GM13976 (cell line): ENCODE data around the gene BCS1L.
"Not testable (repeated sequence)": the region's sequence is repeated elsewhere in the genome, so short reads cannot be mapped to it uniquely, and the experiment has no call there.

Source experiments
- DNase-seq: peaks from one replicate; pipeline ENCODE4 v3.0.0; 2012; ENCODE audit warnings: low spot score
- CTCF ChIP-seq: IDR thresholded peaks from 2 replicates; pipeline ENCODE4 v1.5.1; 2012; ENCODE audit warnings: borderline replicate concordance, mild to moderate bottlenecking; ENCODE audit not compliant: insufficient read depth; ENCODE audit errors: extremely low read depth, missing control alignments, control extremely low read depth
- in situ Hi-C: fragments of 300-500 bp; cut with MboI; formaldehyde crosslinking; loops from one replicate; pipeline ENCODE4 v1.12.0; 2022; ENCODE audit warnings: low sequenced_read_pairs, mixed read lengths, inconsistent platforms; ENCODE audit not compliant: unreplicated experiment

Gene BCS1L

DNA sequence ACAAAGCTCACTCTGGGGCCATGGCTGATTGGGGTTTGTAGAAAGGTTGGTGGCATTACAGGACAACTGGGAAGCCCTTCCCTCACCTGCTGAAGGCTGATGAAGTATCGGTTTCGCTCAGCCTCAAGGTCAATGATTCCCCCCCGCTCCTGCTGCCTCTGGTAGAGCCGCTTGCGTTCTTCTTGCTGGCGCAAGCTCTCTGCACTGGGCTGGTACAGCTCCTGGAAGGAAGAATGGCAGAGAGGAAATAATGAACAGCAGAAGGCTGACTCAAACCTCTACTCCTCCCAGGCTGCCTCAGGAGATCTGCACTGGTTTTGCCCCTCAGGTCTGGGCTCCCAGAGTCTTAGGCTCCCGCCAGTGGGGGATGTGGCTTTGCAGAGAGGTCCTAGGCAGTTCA lies 5.2 kb downstream of the BCS1L start:
- in situ Hi-C loops, result no loop called here
- DNase-seq, result no peak
- TF ChIP-seq CTCF, result no peak

DNA sequence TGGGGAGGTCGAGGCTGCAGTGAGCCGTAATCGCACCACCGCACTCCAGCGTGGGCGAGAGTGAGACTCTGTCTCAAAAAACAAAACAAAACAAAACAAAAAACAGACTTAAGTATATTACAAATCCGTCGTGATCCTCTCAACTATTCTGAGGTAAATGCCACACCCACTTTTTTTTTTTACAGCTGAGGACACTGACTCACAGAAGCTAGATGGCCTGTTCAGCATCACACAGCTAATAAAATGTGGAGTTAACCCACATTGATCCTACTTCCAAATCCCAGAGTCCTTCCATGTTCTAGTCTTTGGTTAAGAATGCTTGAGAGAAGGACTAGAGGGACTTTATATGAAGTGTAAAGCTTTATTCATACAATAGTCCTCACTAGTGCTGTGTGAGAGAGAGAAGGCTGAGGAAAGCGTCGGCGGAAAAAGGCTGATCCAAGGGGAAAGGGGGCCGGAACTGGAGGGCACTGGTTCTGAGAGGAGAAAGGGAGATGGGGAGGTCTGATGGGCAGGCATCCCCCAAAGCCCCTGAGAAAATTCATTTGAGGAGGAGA lies 11.7 kb downstream of the BCS1L start:
- in situ Hi-C loops, result no loop called here
- no peak for DNase-seq
- TF ChIP-seq CTCF, result no peak

- in situ Hi-C loops, result no loop called here
- peak; percentile 91 for DNase-seq
- no peak for TF ChIP-seq CTCF
These were observed 12.4 kb downstream of the BCS1L start, which contains the start of the genes RNF25 and STK36 for GRCh38 chr2:218671654-218672566. TSS of gene RNF25 (minus strand) at chr2:218672002. CDS start at chr2:218671970, 32 bp downstream. TSS of gene STK36 (plus strand) at chr2:218672086. CDS start at chr2:218672830, 744 bp downstream.

DNA sequence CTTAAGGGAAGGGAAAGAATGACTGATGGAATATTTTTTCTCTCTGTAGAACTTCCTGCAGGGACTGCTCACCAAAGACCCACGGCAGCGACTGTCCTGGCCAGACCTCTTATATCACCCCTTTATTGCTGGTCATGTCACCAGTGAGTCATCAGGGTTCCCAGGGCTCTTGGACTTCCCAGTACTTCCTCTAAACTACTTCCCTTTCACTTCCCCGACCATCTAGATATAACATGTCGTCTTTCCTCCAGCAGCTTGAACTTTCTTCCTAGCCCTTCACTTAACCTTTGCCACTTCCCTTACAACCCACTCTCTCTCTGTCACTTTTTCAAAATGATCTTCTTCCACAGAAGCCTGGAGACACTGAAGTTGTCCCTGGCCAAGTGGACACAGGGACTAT lies 19.6 kb downstream of the BCS1L start:
- no peak for TF ChIP-seq CTCF
- in situ Hi-C loops, result no loop called here
- DNase-seq, result no peak

GRCh38 chr2:218680061-218680460 lies 20.6 kb downstream of the BCS1L start:
- TF ChIP-seq CTCF, result no peak
- in situ Hi-C loops, result no loop called here
- no peak for DNase-seq

GRCh38 chr2:218687400-218688060 lies 28.0 kb downstream of the BCS1L start:
- DNase-seq, result peak; percentile 41
- peak; percentile 33 for TF ChIP-seq CTCF
- in situ Hi-C loops, result not testable (repeated sequence)
